Thymus (tissue), 11 donors: ENCODE measurements around the gene AVP. TPM values are rescaled to one million over a fixed set of nuclear protein-coding genes. Genes with fewer than 3 reads are reported as not detected.

Source experiments
- DNase-seq, 9 donors: peaks; one replicate each; pipeline ENCODE4 v3.0.0-alpha.2; 2013; ENCODE audit warnings: low spot score in 9 of 9, low read depth in 6 of 9, missing footprints in 1 of 9
- H3K27ac ChIP-seq, 2 donors: one replicate each; pipeline ENCODE4 v1.5.1; 2013; ENCODE audit warnings: control low read depth in 1 of 2, low read depth in 1 of 2, low read length in 1 of 2, mild to moderate bottlenecking in 1 of 2, moderate library complexity in 1 of 2
- H3K27me3 ChIP-seq, 2 donors: one replicate each; pipeline ENCODE4 v1.5.1; 2013; ENCODE audit warnings: low read length in 1 of 2; ENCODE audit not compliant: control insufficient read depth in 2 of 2, insufficient read depth in 1 of 2
- H3K36me3 ChIP-seq, 2 donors: one replicate each; pipeline ENCODE4 v1.5.1; 2013; ENCODE audit warnings: low read length in 1 of 2, mild to moderate bottlenecking in 1 of 2, moderate library complexity in 1 of 2; ENCODE audit not compliant: control insufficient read depth in 2 of 2, insufficient read depth in 2 of 2
- H3K4me1 ChIP-seq, 2 donors: one replicate each; pipeline ENCODE4 v1.5.1; 2013; ENCODE audit warnings: low read length in 2 of 2; ENCODE audit not compliant: control insufficient read depth in 2 of 2, insufficient read depth in 2 of 2
- H3K4me3 ChIP-seq, 2 donors: one replicate each; pipeline ENCODE4 v1.5.1; 2013; ENCODE audit warnings: low read length in 2 of 2, control low read depth in 1 of 2, mild to moderate bottlenecking in 1 of 2
- H3K9me3 ChIP-seq, 2 donors: one replicate each; pipeline ENCODE4 v1.5.1; 2013; ENCODE audit warnings: low read length in 1 of 2, mild to moderate bottlenecking in 1 of 2; ENCODE audit not compliant: control insufficient read depth in 2 of 2, insufficient read depth in 1 of 2
- WGBS: extraction: QIAGEN DNeasy Blood & Tissue Kit; methylation state at CpG from one replicate; pipeline ENCODE4 v1.1.7; 2013; 5-methylcytosine and 5-hydroxymethylcytosine counted together
- polyA plus RNA-seq: library from polyadenylated mRNA; stranded (reverse); fragments of 200-250 nt; gene quantifications from one replicate; pipeline ENCODE4 v1.2.3, GENCODE V29; 2013
- total RNA-seq: library from RNA; stranded (reverse); fragments of 120-200 nt; gene quantifications from one replicate; pipeline ENCODE4 v1.2.4, GENCODE V29; 2013
- donor health status: healthy.

The AVP gene
- total and polyA plus RNA-seq, 2 donors, result 0.33 to 5.2 TPM

DNA sequence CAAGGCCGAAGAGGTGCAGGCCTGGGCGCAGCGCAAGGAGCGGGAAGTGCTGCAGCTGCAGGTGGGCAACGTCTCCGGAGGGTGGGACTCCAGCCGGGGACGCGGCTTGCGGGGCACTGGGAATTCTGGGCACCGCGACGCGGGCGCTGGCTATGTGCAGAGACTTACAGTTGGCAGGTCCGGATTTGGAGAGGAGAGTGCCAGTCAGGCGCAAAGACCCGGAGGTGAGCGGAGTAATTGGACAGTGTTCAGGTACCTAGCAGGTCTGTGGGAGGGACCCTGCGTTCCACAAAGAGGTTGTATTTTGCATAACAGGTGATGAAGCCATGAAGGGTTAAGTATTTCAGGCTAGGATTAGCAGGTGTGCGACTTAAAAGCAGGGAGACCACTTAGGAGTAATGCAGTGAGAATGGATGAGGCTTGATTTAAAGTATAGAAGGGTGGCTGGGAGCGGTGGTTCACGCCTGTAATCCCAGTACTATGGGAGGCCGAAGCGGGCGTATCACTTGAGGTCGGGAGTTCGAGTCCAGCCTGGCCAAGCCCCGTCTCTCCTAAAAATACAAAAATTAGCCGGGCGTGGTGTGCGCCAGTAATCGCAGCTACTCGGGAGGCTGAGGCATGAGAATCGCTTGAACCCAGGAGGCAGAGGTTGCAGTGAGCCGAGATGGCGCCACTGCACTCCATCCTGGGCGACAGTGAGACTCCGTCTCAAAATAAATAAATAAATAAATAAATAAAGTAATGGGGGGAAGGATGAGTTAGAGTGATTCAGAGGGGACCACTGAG lies 37.7 kb downstream of the AVP start:
- peak overlapping the region in 1 of 2 donors; percentile 79 for H3K27ac ChIP-seq
- peak in 2 of 9 donors; percentile 5 to 11 for DNase-seq
- H3K4me3 ChIP-seq, result peak overlapping the region; percentile 76 to 78
- H3K9me3 ChIP-seq, result no peaks in the 10 kb centered on the region
- peaks cover 24 to 29% of the 10 kb centered on the region in 2 donors for H3K36me3 ChIP-seq
- peaks cover 10 to 18% of the 10 kb centered on the region in 2 donors for H3K4me1 ChIP-seq
- 51% methylated on average over 39 of the region's 39 CpGs for WGBS
- H3K27me3 ChIP-seq, result no peaks in the 10 kb centered on the region

DNA sequence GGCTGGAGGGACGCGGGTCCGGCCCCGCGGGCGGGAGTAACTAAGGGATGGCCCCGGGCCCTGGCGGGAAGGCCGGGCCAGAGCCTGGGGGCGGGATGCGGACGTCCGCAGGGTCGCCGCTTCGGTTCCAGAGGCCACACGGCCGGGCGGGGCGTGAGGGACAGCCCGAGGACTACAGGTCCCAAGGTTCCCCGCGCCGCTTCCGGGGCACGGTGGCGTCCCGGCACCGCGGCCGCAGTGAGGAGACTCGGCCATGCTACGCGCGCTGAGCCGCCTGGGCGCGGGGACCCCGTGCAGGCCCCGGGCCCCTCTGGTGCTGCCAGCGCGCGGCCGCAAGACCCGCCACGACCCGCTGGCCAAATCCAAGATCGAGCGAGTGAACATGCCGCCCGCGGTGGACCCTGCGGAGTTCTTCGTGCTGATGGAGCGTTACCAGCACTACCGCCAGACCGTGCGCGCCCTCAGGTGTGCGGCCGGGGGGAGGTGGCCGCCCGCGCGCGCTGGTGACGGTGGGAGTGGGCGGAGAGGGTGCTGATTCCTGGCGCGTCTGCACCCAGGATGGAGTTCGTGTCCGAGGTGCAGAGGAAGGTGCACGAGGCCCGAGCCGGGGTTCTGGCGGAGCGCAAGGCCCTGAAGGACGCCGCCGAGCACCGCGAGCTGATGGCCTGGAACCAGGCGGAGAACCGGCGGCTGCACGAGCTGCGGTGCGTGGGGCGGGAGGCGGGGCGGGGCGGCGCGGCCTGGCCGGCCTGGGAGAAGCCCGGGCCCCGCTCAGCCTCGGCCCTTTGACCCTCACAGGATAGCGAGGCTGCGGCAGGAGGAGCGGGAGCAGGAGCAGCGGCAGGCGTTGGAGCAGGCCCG lies 38.5 kb downstream of the AVP start, which contains the start of gene MRPS26:
TSS of gene MRPS26 (plus strand) at position 237 of the 861 bp plus-strand sequence. CDS start at position 254, 17 bp downstream.
- Histone ChIP-seq H3K36me3 (peaks cover 24 to 34% of the 10 kb centered on the region in 2 donors), H3K9me3 (no peaks in the 10 kb centered on the region), H3K27ac (peak within 1 kb of the TSS; percentile 55 to 79), H3K4me3 (peak within 1 kb of the TSS; percentile 76 to 78), H3K27me3 (no peaks in the 10 kb centered on the region), H3K4me1 (peaks cover 10 to 18% of the 10 kb centered on the region in 2 donors)
- under 1% methylated on average over 104 of the region's 104 CpGs for WGBS
- DNase-seq, result peak in 8 of 9 donors; percentile 33 to 89 (median 72)

DNA sequence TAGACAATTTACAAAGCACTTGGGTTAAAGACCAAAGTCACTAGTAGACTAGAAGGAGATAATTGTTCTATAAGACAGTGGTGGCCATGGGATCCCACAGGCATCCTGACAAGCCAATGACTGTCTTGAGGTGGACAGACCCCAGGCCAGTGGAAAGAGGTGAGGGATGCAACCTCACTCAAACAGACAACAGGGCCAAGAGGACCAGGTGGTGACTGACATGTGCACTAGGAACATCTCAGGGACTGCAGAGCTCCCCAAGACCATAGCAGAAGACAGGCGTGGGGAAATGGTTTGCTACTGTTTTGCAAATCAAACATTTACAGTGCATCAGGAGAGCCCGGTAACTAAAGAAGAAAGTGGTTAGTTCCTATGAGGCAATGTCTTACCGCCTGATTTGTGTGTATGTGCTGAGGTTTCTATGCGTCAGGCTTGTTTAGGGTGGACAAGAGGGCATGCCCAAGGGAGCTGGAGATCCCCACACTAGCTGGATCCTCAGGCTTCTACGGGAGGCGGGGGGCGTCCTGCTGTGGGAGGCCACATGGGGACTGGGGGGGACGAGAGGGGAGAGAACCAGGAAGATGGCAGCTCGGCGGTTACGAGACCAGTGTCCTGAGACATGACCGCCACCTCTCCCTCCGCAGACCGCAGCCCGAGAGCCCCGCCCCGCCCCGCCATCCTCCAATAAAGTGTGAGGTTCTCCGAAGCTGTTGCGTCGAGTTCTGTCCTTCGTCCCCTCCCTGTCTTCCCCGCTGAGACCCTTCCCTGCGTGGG lies 39.3 kb downstream of the AVP start:
- DNase-seq, result peak in 3 of 9 donors; percentile 8 to 38 (median 13)
- H3K4me1 ChIP-seq, result peaks cover 10 to 18% of the 10 kb centered on the region in 2 donors

DNA sequence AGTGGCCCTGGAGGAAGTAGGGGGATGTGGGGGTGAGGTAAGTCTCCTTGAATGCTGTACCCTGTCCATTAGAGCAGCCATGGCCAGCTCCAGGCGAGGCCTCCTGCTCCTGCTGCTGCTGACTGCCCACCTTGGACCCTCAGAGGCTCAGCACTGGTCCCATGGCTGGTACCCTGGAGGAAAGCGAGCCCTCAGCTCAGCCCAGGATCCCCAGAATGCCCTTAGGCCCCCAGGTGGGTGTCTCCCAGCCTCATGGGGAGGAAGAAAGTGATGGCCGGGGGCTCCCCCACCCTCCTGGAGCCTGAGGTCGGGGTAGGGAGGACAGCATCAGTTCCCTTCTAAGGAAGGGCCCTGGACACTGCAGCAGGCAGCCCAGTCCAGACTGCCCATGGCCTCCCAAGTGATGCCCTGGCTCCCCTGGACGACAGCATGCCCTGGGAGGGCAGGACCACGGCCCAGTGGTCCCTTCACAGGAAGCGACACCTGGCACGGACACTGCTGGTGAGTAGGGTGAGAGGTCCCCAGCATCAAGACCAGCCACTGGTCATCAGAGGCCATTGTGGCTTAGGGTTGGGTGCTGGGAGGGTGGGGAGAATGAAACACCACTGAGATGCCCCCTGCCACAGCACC lies 40.1 kb downstream of the AVP start:
- peaks cover 10 to 18% of the 10 kb centered on the region in 2 donors for H3K4me1 ChIP-seq
- DNase-seq, result no peak

More for the DNA sequence above, 39.3 kb downstream of the AVP start:
- Histone ChIP-seq H3K36me3 (peaks cover 27 to 36% of the 10 kb centered on the region in 2 donors), H3K4me3 (peak overlapping the region; percentile 76 to 78), H3K27me3 (no peaks in the 10 kb centered on the region), H3K27ac (peak overlapping the region; percentile 38 to 55), H3K9me3 (no peaks in the 10 kb centered on the region)
- WGBS, result 3% methylated on average over 24 of the region's 24 CpGs

DNA sequence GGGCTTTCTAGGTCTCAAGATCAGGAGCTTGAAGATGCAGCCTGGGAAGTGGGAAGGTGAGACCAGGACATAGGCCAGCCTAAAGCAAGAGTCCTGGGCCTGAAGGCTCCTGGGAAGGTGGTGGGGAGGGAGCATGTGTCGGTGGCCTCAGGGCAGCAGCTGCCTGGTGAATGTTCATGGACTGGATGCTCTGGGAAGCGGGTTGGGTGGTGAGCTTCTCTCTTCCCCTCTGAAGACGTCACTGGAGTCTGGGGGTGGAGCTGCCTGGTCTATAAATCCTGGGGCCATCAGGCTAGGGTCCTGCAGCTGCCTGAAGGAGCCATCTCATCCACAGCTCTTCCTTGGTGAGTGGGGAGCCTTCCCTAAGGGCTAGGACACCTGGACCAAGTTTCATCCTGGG lies 41.2 kb downstream of the AVP start, which contains the start of gene GNRH2:
TSS of gene GNRH2 (plus strand) at position 301 of the 400 bp plus-strand sequence. CDS start 793 bp downstream, outside the sequence.
- H3K27me3 ChIP-seq, result no peaks in the 10 kb centered on the region
- DNase-seq, result no peak
- H3K9me3 ChIP-seq, result no peaks in the 10 kb centered on the region
- H3K27ac ChIP-seq, result no peak within 1 kb of the TSS
- 97% methylated on average over 3 of the region's 3 CpGs for WGBS
- peaks cover 31 to 39% of the 10 kb centered on the region in 2 donors for H3K36me3 ChIP-seq
- peaks cover 10 to 18% of the 10 kb centered on the region in 2 donors for H3K4me1 ChIP-seq
- no peak within 1 kb of the TSS for H3K4me3 ChIP-seq

More for the DNA sequence above, 40.1 kb downstream of the AVP start:
- Histone ChIP-seq H3K27me3 (no peaks in the 10 kb centered on the region), H3K27ac (no peak overlapping the region), H3K4me3 (no peak overlapping the region), H3K9me3 (no peaks in the 10 kb centered on the region), H3K36me3 (peaks cover 29 to 36% of the 10 kb centered on the region in 2 donors)
- 95% methylated on average over 8 of the region's 8 CpGs for WGBS

DNA sequence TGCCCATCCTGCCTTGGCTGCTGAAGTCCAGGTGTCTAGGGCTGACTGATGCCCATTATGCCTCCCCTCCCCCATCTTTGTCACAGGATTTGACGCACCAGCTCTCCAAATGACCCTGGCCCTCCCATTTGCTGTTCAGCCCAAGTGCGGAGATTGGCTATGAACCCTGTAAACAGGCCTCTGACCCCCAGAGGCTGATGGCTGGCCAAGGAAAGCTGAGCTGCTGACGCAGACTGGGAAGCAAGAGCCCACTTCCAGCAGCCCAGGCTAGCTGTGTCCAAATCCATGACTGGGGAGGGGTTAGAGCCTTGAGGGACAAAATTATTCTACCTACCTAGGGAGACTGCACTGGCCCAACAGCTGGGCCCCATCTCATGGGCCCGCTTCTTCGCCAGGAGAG lies 41.9 kb downstream of the AVP start:
- no peaks in the 10 kb centered on the region for H3K9me3 ChIP-seq
- peaks cover 10 to 18% of the 10 kb centered on the region in 2 donors for H3K4me1 ChIP-seq
- DNase-seq, result no peak
- no peak overlapping the region for H3K27ac ChIP-seq
- 98% methylated on average over 5 of the region's 5 CpGs for WGBS
- peaks cover 29 to 42% of the 10 kb centered on the region in 2 donors for H3K36me3 ChIP-seq
- H3K27me3 ChIP-seq, result no peaks in the 10 kb centered on the region
- H3K4me3 ChIP-seq, result no peak overlapping the region

DNA sequence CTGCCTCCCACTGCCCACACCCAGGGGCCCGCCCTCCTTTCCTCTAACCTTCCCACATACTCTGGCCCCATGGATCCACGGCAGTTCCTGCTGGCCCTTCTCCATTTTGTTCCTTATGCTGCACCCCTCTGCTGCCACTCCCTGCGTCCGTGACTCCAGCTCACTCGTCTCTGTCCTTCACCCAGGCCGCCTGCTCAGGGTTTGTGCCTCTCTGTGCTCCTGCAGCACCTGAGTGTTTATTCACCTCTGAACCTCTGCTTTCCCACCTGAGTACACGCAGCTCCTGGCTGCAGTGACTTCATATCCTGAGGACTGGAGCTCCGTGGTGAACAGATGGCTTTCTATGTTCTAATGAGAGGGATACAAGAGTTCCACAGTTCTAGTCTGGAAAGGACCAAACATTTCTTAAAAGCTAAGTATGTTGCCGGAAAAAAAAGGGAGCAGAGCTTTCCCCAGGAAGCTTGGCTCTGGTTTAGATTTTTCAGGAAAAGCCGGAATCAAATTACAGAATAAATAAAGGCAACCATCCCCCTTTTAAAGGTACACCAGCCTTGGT lies 42.6 kb downstream of the AVP start:
- H3K4me3 ChIP-seq, result no peak overlapping the region
- DNase-seq, result no peak
- WGBS, result 92% methylated on average over 10 of the region's 10 CpGs
- no peaks in the 10 kb centered on the region for H3K27me3 ChIP-seq
- H3K27ac ChIP-seq, result peak overlapping the region in 1 of 2 donors; percentile 17
- peaks cover 32 to 46% of the 10 kb centered on the region in 2 donors for H3K36me3 ChIP-seq
- H3K4me1 ChIP-seq, result peaks cover 9 to 11% of the 10 kb centered on the region in 2 donors
- no peaks in the 10 kb centered on the region for H3K9me3 ChIP-seq

DNA sequence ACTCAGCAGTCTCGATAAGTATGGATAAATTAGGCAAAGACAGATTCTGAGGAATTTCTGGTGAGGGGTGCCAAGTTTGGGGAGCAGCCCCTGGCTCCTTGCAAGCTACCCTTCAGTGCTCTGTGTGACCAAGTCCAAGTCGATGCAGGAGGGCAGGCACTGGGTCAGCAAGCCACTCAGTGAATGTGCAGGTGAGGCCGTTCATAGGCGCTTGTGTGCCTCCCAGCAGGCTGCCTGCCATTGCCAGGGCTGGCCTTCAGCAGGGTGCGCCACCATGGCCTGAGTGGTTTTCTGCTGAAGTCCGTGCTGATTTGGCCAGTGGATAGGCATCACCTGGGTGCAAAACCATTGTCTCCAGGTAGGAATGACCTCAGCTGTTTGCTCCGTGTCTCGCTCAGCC lies 44.4 kb downstream of the AVP start:
- DNase-seq, result no peak
- peaks cover 2% of the 10 kb centered on the region in 2 donors for H3K4me1 ChIP-seq
- peaks cover 50 to 64% of the 10 kb centered on the region in 2 donors for H3K36me3 ChIP-seq
- no peaks in the 10 kb centered on the region for H3K27me3 ChIP-seq
- no peaks in the 10 kb centered on the region for H3K9me3 ChIP-seq
- H3K27ac ChIP-seq, result no peak overlapping the region
- WGBS, result 98% methylated on average over 8 of the region's 8 CpGs
- no peak overlapping the region for H3K4me3 ChIP-seq
